Endodermal cell (in vitro differentiated cells): ENCODE results near the gene PLA2G3. TPM values are rescaled to one million over a fixed set of nuclear protein-coding genes. Genes with fewer than 3 reads are reported as not detected.

Source experiments
- DNase-seq: peaks from one replicate; pipeline ENCODE4 v3.0.0-alpha.2; 2017
- H3K27ac ChIP-seq: 2 replicates; pipeline ENCODE4 v1.5.1; 2013; ENCODE audit warnings: mild to moderate bottlenecking, low read depth, low read length, moderate library complexity
- H3K27me3 ChIP-seq: 2 replicates; pipeline ENCODE4 v1.6.1; 2013; ENCODE audit warnings: mild to moderate bottlenecking, low read length, moderate library complexity; ENCODE audit not compliant: insufficient read depth, control insufficient read depth, poor library complexity, severe bottlenecking
- H3K36me3 ChIP-seq: 2 replicates; pipeline ENCODE4 v1.7.0; 2013; ENCODE audit warnings: mild to moderate bottlenecking, low read length, moderate library complexity; ENCODE audit not compliant: control insufficient read depth, insufficient read depth
- H3K4me1 ChIP-seq: one replicate; pipeline ENCODE4 v1.7.0; 2013; ENCODE audit warnings: low read length; ENCODE audit not compliant: control insufficient read depth, insufficient read depth
- H3K4me3 ChIP-seq: 2 replicates; pipeline ENCODE4 v1.5.1; 2013; ENCODE audit warnings: mild to moderate bottlenecking, low read length, moderate library complexity
- H3K9ac ChIP-seq: 2 replicates; pipeline ENCODE4 v1.6.1; 2013; ENCODE audit warnings: mild to moderate bottlenecking, low read length, moderate library complexity; ENCODE audit not compliant: poor library complexity, severe bottlenecking; ENCODE audit errors: extremely low read depth
- H3K9me3 ChIP-seq: 2 replicates; pipeline ENCODE4 v1.6.1; 2013; ENCODE audit warnings: mild to moderate bottlenecking, low read length, moderate library complexity; ENCODE audit not compliant: control insufficient read depth
- H3K27ac Mint-ChIP-seq: 2 replicates; pipeline ENCODE4 v1.8.0; 2020; ENCODE audit warnings: mixed read lengths
- H3K27me3 Mint-ChIP-seq: 2 replicates; pipeline ENCODE4 v1.8.0; 2021; ENCODE audit warnings: mild to moderate bottlenecking, mixed read lengths; ENCODE audit not compliant: insufficient read depth
- H3K36me3 Mint-ChIP-seq: 2 replicates; pipeline ENCODE4 v1.8.0; 2020; ENCODE audit warnings: low read depth, mixed read lengths
- H3K4me1 Mint-ChIP-seq: 2 replicates; pipeline ENCODE4 v1.8.0; 2020; ENCODE audit warnings: mixed read lengths
- H3K4me3 Mint-ChIP-seq: 2 replicates; pipeline ENCODE4 v1.8.0; 2020; ENCODE audit warnings: mild to moderate bottlenecking, moderate library complexity, mixed read lengths
- H3K9me3 Mint-ChIP-seq: 2 replicates; pipeline ENCODE4 v1.8.0; 2020; ENCODE audit warnings: mild to moderate bottlenecking, mixed read lengths
- CTCF ChIP-seq: fragments of 200-600 bp; sonication (generic); conservative IDR thresholded peaks from 2 replicates; pipeline ENCODE4 v1.5.0; 2021; ENCODE audit warnings: antibody characterized with exemption, mild to moderate bottlenecking
- WGBS, 2 experiments: methylation state at CpG; one replicate each; pipeline versions ENCODE4 v1.1.5 to v1.1.7; 2013; ENCODE audit warnings: missing lambda C conversion rate in 2 of 2, mixed read lengths in 1 of 2; ENCODE audit not compliant: insufficient coverage in 1 of 2, insufficient read length in 1 of 2; 5-methylcytosine and 5-hydroxymethylcytosine counted together
- total RNA-seq, 2 donors: library from RNA; stranded (reverse); fragmentation: NEBNext Ultra II Directional in 1 of 2; extraction: Animal tissue kit (Norgen Biotek cat#: 25700) in 1 of 2; gene quantifications; 2 replicates in 1 of 2; 3 replicates in 1 of 2; pipeline ENCODE4 v1.2.1, GENCODE V29; 2021

The PLA2G3 gene
- total RNA-seq, 2 donors from 2014 or later = 4.1 to 4.6 TPM

GRCh38 chr22:31096657-31097279 lies 43.5 kb downstream of the PLA2G3 start:
- Mint-ChIP-seq H3K9me3 (no peaks in the 10 kb centered on the region), H3K27ac (no peak overlapping the region), H3K36me3 (peaks cover 17% of the 10 kb centered on the region), H3K27me3 (no peaks in the 10 kb centered on the region), H3K4me3 (no peak overlapping the region), H3K4me1 (no peaks in the 10 kb centered on the region)
- peak; percentile 69 for DNase-seq
- TF ChIP-seq CTCF = peak; percentile 25
- 83 to 91% methylated on average over 18 to 27 of the region's 27 CpGs for WGBS, 2 experiments
- H3K36me3 ChIP-seq = peaks cover 15% of the 10 kb centered on the region
- H3K27ac ChIP-seq = no peak overlapping the region
- H3K9me3 ChIP-seq = no peaks in the 10 kb centered on the region
- H3K27me3 ChIP-seq = no peaks in the 10 kb centered on the region
- no peaks in the 10 kb centered on the region for H3K4me1 ChIP-seq
- H3K4me3 ChIP-seq = no peak overlapping the region
- no peak overlapping the region for H3K9ac ChIP-seq

- H3K36me3 Mint-ChIP-seq = peaks cover 17% of the 10 kb centered on the region
Measured at GRCh38 chr22:31095637-31096249, 44.6 kb downstream of the PLA2G3 start.

GRCh38 chr22:31094741-31095140 lies 45.6 kb downstream of the PLA2G3 start:
- H3K27me3 ChIP-seq = no peaks in the 10 kb centered on the region
- no peak for DNase-seq
- peaks cover 11% of the 10 kb centered on the region for H3K36me3 ChIP-seq
- H3K4me1 ChIP-seq = no peaks in the 10 kb centered on the region
- H3K9ac ChIP-seq = no peak overlapping the region
- no peak for TF ChIP-seq CTCF
- WGBS, 2 experiments = 91 to 100% methylated on average over 6 to 7 of the region's 7 CpGs
- H3K4me3 ChIP-seq = no peak overlapping the region
- H3K4me3 Mint-ChIP-seq = no peak overlapping the region
- no peaks in the 10 kb centered on the region for H3K9me3 Mint-ChIP-seq
- no peaks in the 10 kb centered on the region for H3K27me3 Mint-ChIP-seq
- H3K4me1 Mint-ChIP-seq = no peaks in the 10 kb centered on the region
- H3K9me3 ChIP-seq = no peaks in the 10 kb centered on the region
- peaks cover 17% of the 10 kb centered on the region for H3K36me3 Mint-ChIP-seq
- H3K27ac Mint-ChIP-seq = no peak overlapping the region
- H3K27ac ChIP-seq = no peak overlapping the region

More at GRCh38 chr22:31095637-31096249, 44.6 kb downstream of the PLA2G3 start:
- Histone ChIP-seq H3K9me3 (no peaks in the 10 kb centered on the region), H3K36me3 (peaks cover 11% of the 10 kb centered on the region), H3K27ac (no peak overlapping the region), H3K4me3 (no peak overlapping the region), H3K27me3 (no peaks in the 10 kb centered on the region), H3K9ac (no peak overlapping the region), H3K4me1 (no peaks in the 10 kb centered on the region)
- Mint-ChIP-seq H3K4me1 (no peaks in the 10 kb centered on the region), H3K9me3 (no peaks in the 10 kb centered on the region), H3K27ac (no peak overlapping the region), H3K4me3 (no peak overlapping the region), H3K27me3 (no peaks in the 10 kb centered on the region)
- no peak for DNase-seq
- WGBS, 2 experiments = 92 to 96% methylated on average over 3 of the region's 3 CpGs
- TF ChIP-seq CTCF = no peak
